ENCODE measurements around the gene NOTCH4. TPM values are rescaled to one million over a fixed set of nuclear protein-coding genes. Genes with fewer than 3 reads are reported as not detected.
"Not testable (repeated sequence)": the region's sequence is repeated elsewhere in the genome, so short reads cannot be mapped to it uniquely, and the experiment has no call there.

The NOTCH4 gene
- total RNA-seq, 4 donors from 2014 or later: 15.1 to 208 (median 49.7) TPM

- no peak for TF ChIP-seq CTCF (IDR thresholded peaks at IDR 0.05)
- no peak for ATAC-seq (ENCODE audit: low FRiP score)
- DNase-seq (ENCODE audit: low spot score): no peak
Observed at GRCh38 chr6:32194388-32194787, 29.5 kb downstream of the NOTCH4 start.

GRCh38 chr6:32193096-32193495 is 30.8 kb downstream of the NOTCH4 start:
- not testable (repeated sequence) for ATAC-seq (ENCODE audit: low FRiP score); DNase-seq (ENCODE audit: low spot score)

GRCh38 chr6:32192608-32193039 is 31.2 kb downstream of the NOTCH4 start, which contains the start of gene GPSM3:
GPSM3 (minus strand) TSS chr6:32192643; CDS start chr6:32192513, 130 bp downstream.
- DNase-seq (ENCODE audit: low spot score) (no peak), ATAC-seq (ENCODE audit: low FRiP score) (no peak)
- no peak for TF ChIP-seq CTCF (IDR thresholded peaks at IDR 0.05)

GRCh38 chr6:32191696-32192607 is 31.9 kb downstream of the NOTCH4 start:
- ATAC-seq (ENCODE audit: low FRiP score): no peak
- no peak for TF ChIP-seq CTCF (IDR thresholded peaks at IDR 0.05)
- no peak for DNase-seq (ENCODE audit: low spot score)

- no peak for TF ChIP-seq CTCF (IDR thresholded peaks at IDR 0.05)
- no peak for DNase-seq (ENCODE audit: low spot score)
- ATAC-seq (ENCODE audit: low FRiP score): no peak
Observed at GRCh38 chr6:32190911-32191677, 32.8 kb downstream of the NOTCH4 start.

GRCh38 chr6:32190054-32190851 is 33.6 kb downstream of the NOTCH4 start, which contains the start of gene PBX2:
PBX2 (minus strand) TSS chr6:32190202; CDS start chr6:32189915, 287 bp downstream.
- ATAC-seq (ENCODE audit: low FRiP score): peak; percentile 67
- peak; percentile 74 for DNase-seq (ENCODE audit: low spot score)
- TF ChIP-seq CTCF (IDR thresholded peaks at IDR 0.05): no peak

- TF ChIP-seq CTCF (IDR thresholded peaks at IDR 0.05): no peak
- ATAC-seq (ENCODE audit: low FRiP score): no peak
Observed at GRCh38 chr6:32189742-32190053, 34.2 kb downstream of the NOTCH4 start.

More at GRCh38 chr6:32189742-32190053, 34.2 kb downstream of the NOTCH4 start:
- no peak for DNase-seq (ENCODE audit: low spot score)
